IMR-90 (cell line): ENCODE results near the gene MGA. TPM values are rescaled to one million over a fixed set of nuclear protein-coding genes. Genes with fewer than 3 reads are reported as not detected.

ENCODE experiments used
- ATAC-seq: fragments of 200-7000 bp; cut with Tn5 transposase; 2 replicates; pipeline ENCODE4 v1.9.1; 2020; ENCODE audit warnings: low read depth, mild to moderate bottlenecking, moderate library complexity
- BruUV-seq: library from RNA; stranded (reverse); fragments of 400-500 nt; replicated peaks from 2 replicates; lab custom pipeline; 2021; lab: Mats Ljungman, UMichigan
- CTCF ChIA-PET: fragments of 300-600 bp; formaldehyde crosslinking; extraction: SDS; loops from one replicate; lab custom pipeline; 2021; ENCODE audit warnings: antibody characterized with exemption; lab: Yijun Ruan, JAX
- POLR2A ChIA-PET: fragments of 300-600 bp; sonication (Branson Sonifier 250); formaldehyde crosslinking; loops from one replicate; lab custom pipeline; 2022; ENCODE audit warnings: antibody characterized with exemption; ENCODE audit not compliant: unreplicated experiment; lab: Charles Lee
- DNase-seq: peaks from one replicate; pipeline ENCODE4 v3.0.0; 2013
- H2AFZ ChIP-seq: replicated peaks from 2 replicates; pipeline ENCODE3; 2013; ENCODE audit warnings: low read length, mild to moderate bottlenecking; ENCODE audit not compliant: poor library complexity
- H2AK5ac ChIP-seq: 2 replicates; pipeline ENCODE4 v1.6.1; 2013; ENCODE audit warnings: low read depth, low read length, inconsistent platforms
- H2AK9ac ChIP-seq: replicated peaks from 2 replicates; pipeline ENCODE3; 2013; ENCODE audit warnings: mild to moderate bottlenecking, low read depth, low read length, moderate library complexity; ENCODE audit not compliant: poor library complexity
- H2BK120ac ChIP-seq: 2 replicates; pipeline ENCODE4 v1.6.1; 2013; ENCODE audit warnings: low read depth, low read length, inconsistent platforms
- H2BK15ac ChIP-seq: 3 replicates; pipeline ENCODE4 v1.6.1; 2013; ENCODE audit warnings: low read depth, low read length, inconsistent platforms
- H2BK20ac ChIP-seq: 2 replicates; pipeline ENCODE4 v1.6.1; 2013; ENCODE audit warnings: low read depth, mild to moderate bottlenecking, inconsistent platforms, low read length, moderate library complexity
- H2BK5ac ChIP-seq: 2 replicates; pipeline ENCODE4 v1.6.1; 2013; ENCODE audit warnings: mild to moderate bottlenecking, low read depth, low read length, inconsistent platforms; ENCODE audit not compliant: poor library complexity, severe bottlenecking
- H3K14ac ChIP-seq: replicated peaks from 2 replicates; pipeline ENCODE4 v1.6.1; 2013; ENCODE audit warnings: low read depth, low read length, inconsistent platforms
- H3K18ac ChIP-seq: 2 replicates; pipeline ENCODE4 v1.6.1; 2013; ENCODE audit warnings: low read depth, low read length, control low read depth
- H3K23ac ChIP-seq: 2 replicates; pipeline ENCODE4 v1.6.1; 2013; ENCODE audit warnings: low read depth, low read length, inconsistent platforms
- H3K27ac ChIP-seq: 2 replicates; pipeline ENCODE4 v1.5.1; 2013; ENCODE audit warnings: mild to moderate bottlenecking, control low read depth, low read length; ENCODE audit not compliant: insufficient read depth
- H3K27me3 ChIP-seq: 2 replicates; pipeline ENCODE4 v1.6.1; 2013; ENCODE audit warnings: low read length; ENCODE audit not compliant: control insufficient read depth, insufficient read depth
- H3K36me3 ChIP-seq: 2 replicates; pipeline ENCODE4 v1.6.1; 2013; ENCODE audit warnings: low read length, mixed read lengths; ENCODE audit not compliant: control insufficient read depth, insufficient read depth
- H3K4ac ChIP-seq: 2 replicates; pipeline ENCODE4 v1.6.1; 2013; ENCODE audit warnings: low read depth, low read length, inconsistent platforms
- H3K4me1 ChIP-seq: 2 replicates; pipeline ENCODE4 v1.6.1; 2013; ENCODE audit warnings: low read length, mixed read lengths; ENCODE audit not compliant: control insufficient read depth, insufficient read depth
- H3K4me2 ChIP-seq: 2 replicates; pipeline ENCODE4 v1.6.1; 2013; ENCODE audit warnings: low read depth, mild to moderate bottlenecking, control low read depth, low read length, moderate library complexity
- H3K4me3 ChIP-seq: 2 replicates; pipeline ENCODE4 v1.5.1; 2013; ENCODE audit warnings: low read depth, mild to moderate bottlenecking, control low read depth, low read length, moderate library complexity; ENCODE audit not compliant: insufficient read depth
- H3K56ac ChIP-seq: 2 replicates; pipeline ENCODE4 v1.6.1; 2013; ENCODE audit warnings: low read length, inconsistent platforms; ENCODE audit not compliant: insufficient read depth; ENCODE audit errors: extremely low read depth
- H3K79me1 ChIP-seq, 2 experiments: 2 replicates each; pipeline ENCODE4 v1.6.1; 2013; ENCODE audit warnings: low read length in 2 of 2, inconsistent platforms in 1 of 2, low read depth in 1 of 2
- H3K9ac ChIP-seq: 2 replicates; pipeline ENCODE4 v1.6.1; 2013; ENCODE audit warnings: low read depth, low read length, control low read depth
- H3K9me1 ChIP-seq: 2 replicates; pipeline ENCODE4 v1.6.1; 2013; ENCODE audit warnings: low read length, inconsistent platforms; ENCODE audit not compliant: insufficient read depth
- H3K9me3 ChIP-seq: 2 replicates; pipeline ENCODE4 v1.6.1; 2013; ENCODE audit warnings: low read length; ENCODE audit not compliant: control insufficient read depth, insufficient read depth
- H4K20me1 ChIP-seq: 2 replicates; pipeline ENCODE4 v1.6.1; 2013; ENCODE audit warnings: low read length, inconsistent platforms; ENCODE audit not compliant: insufficient read depth
- H4K5ac ChIP-seq: 2 replicates; pipeline ENCODE4 v1.6.1; 2013; ENCODE audit warnings: mild to moderate bottlenecking, low read depth, low read length, control low read depth
- H4K8ac ChIP-seq, 2 experiments: 2 replicates each; pipeline ENCODE4 v1.6.1; 2013; ENCODE audit warnings: low read depth in 2 of 2, low read length in 2 of 2, control low read depth in 1 of 2, inconsistent platforms in 1 of 2
- H4K91ac ChIP-seq: 2 replicates; pipeline ENCODE4 v1.6.1; 2013; ENCODE audit warnings: low read depth, low read length, inconsistent platforms; ENCODE audit not compliant: insufficient read depth
- CEBPB ChIP-seq: IDR thresholded peaks from 2 replicates; pipeline ENCODE4 v1.6.1; 2012; ENCODE audit warnings: low read depth, low read length, improper control_type of control experiment
- CHD1 ChIP-seq: IDR thresholded peaks from 2 replicates; pipeline ENCODE4 v1.6.1; 2012; ENCODE audit warnings: low read depth, low read length, improper control_type of control experiment
- FOS ChIP-seq: fragments of 150-350 bp; IDR thresholded peaks from 2 replicates; pipeline ENCODE4 v1.6.1; 2016; ENCODE audit warnings: low read depth, low read length
- MAFK ChIP-seq: IDR thresholded peaks from 2 replicates; pipeline ENCODE4 v1.6.1; 2012; ENCODE audit warnings: low read depth, low read length, improper control_type of control experiment
- MAZ ChIP-seq: IDR thresholded peaks from 2 replicates; pipeline ENCODE4 v1.6.1; 2012; ENCODE audit warnings: low read depth, mild to moderate bottlenecking, low read length, improper control_type of control experiment, moderate library complexity, borderline replicate concordance
- NFE2L2 ChIP-seq: fragments of 150-350 bp; IDR thresholded peaks from 2 replicates; pipeline ENCODE4 v1.6.1; 2016; ENCODE audit warnings: low read depth, mild to moderate bottlenecking, low read length
- RAD21 ChIP-seq: IDR thresholded peaks from 2 replicates; pipeline ENCODE4 v1.6.1; 2012; ENCODE audit warnings: low read length, improper control_type of control experiment
- RCOR1 ChIP-seq: IDR thresholded peaks from 2 replicates; pipeline ENCODE4 v1.6.1; 2012; ENCODE audit warnings: mild to moderate bottlenecking, low read length, improper control_type of control experiment; ENCODE audit not compliant: insufficient replicate concordance
- WGBS, 2 experiments: methylation state at CpG; one replicate each; pipeline versions ENCODE4 v1.1.5 to v1.1.7; 2013; ENCODE audit warnings: missing lambda C conversion rate in 2 of 2; ENCODE audit not compliant: insufficient read length in 1 of 2; ENCODE audit errors: extremely low coverage in 2 of 2; 5-methylcytosine and 5-hydroxymethylcytosine counted together
- dilution Hi-C: fragments of 300-500 bp; cut with HindIII; formaldehyde crosslinking; loops from one replicate; pipeline ENCODE4 v1.14.3; 2018; ENCODE audit warnings: low sequenced_read_pairs; ENCODE audit not compliant: unreplicated experiment
- in situ Hi-C: fragments of 300-500 bp; cut with MboI; formaldehyde crosslinking; loops from 3 replicates; pipeline ENCODE4 v1.14.3; 2019; ENCODE audit warnings: low sequenced_read_pairs, inconsistent platforms, mixed read lengths
- intact Hi-C: fragments of 100-400 bp; cut with micrococcal nuclease; formaldehyde crosslinking; loops from 2 replicates; pipeline ENCODE4 v1.10.0; 2022
- polyA plus RNA-seq, 3 experiments: library from polyadenylated mRNA; depleted of rRNA; stranded (reverse); fragments of >200 nt; gene quantifications; 2 replicates each; pipeline ENCODE4 v1.2.3, GENCODE V29; 2012; ENCODE audit warnings: low replicate concordance in 1 of 3
- total RNA-seq: library from RNA; depleted of rRNA; stranded (reverse); fragments of >200 nt; gene quantifications from 2 replicates; pipeline ENCODE4 v1.2.3, GENCODE V29; 2012
- TF ChIP-seq, protein P1 (sequence below): fragments of 150-350 bp; IDR thresholded peaks from 2 replicates; pipeline ENCODE4 v1.6.1; 2016; ENCODE audit warnings: low read depth, mild to moderate bottlenecking, low read length, moderate library complexity, borderline replicate concordance

The MGA gene
- total and polyA plus RNA-seq, 2 of the 4 experiments (the other 2 are of a cell fraction) = 3.2 to 38.0 TPM

DNA sequence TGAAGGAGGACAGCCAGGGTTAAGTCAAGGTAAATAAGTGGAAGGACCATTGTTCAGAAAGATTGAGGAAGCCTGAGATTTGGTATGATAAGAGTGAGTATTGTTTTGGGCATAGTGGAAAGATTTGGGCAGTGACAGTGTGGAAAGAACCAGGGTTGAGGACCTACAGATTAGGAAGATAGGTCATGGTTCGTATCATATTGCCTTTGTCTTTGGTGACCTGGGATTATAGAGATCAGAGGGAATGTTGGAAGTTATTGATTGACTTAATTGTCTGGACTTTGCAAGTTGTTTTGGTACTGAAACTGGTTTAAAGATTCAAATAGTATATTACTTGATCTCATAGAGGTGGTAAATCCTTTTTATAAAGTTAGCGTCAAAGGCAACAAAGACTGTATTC lies 23.1 kb upstream of the MGA start:
- WGBS, 2 experiments = 90% methylated on average over 2 of the region's 2 CpGs; no CpG with 5 or more reads in 1 of the 2 experiments
- Histone ChIP-seq H3K79me1 (peaks cover 2 to 6% of the 10 kb centered on the region in 2 experiments; a peak in 2 of 4 replicates), H2BK5ac (no peak overlapping the region), H2AK9ac (no peak overlapping the region), H4K8ac (no peak overlapping the region), H3K4me2 (no peak overlapping the region), H3K9me1 (no peaks in the 10 kb centered on the region; the same call in 1 of the 2 replicates), H3K14ac (no peak overlapping the region), H3K18ac (no peak overlapping the region), H2BK120ac (no peak overlapping the region), H2AFZ (no peak overlapping the region), H3K23ac (no peak overlapping the region), H3K4ac (no peak overlapping the region), H2BK20ac (no peak overlapping the region), H3K56ac (no peak overlapping the region), H4K91ac (no peak overlapping the region), H3K36me3 (no peaks in the 10 kb centered on the region), H3K4me1 (no peaks in the 10 kb centered on the region), H3K9me3 (no peaks in the 10 kb centered on the region), H3K9ac (no peak overlapping the region), H3K4me3 (no peak overlapping the region), H3K27me3 (no peaks in the 10 kb centered on the region), H4K20me1 (no peaks in the 10 kb centered on the region), H2AK5ac (no peak overlapping the region), H2BK15ac (no peak overlapping the region), H4K5ac (no peak overlapping the region), H3K27ac (no peak overlapping the region)
- POLR2A ChIA-PET = no interaction called here
- BruUV-seq = no TSS peak
- TF ChIP-seq RCOR1 (no peak), CEBPB (no peak), FOS (no peak), NFE2L2 (no peak), MAZ (no peak), RAD21 (no peak), MAFK (no peak), CHD1 (no peak)
- TF ChIP-seq, protein P1, sequence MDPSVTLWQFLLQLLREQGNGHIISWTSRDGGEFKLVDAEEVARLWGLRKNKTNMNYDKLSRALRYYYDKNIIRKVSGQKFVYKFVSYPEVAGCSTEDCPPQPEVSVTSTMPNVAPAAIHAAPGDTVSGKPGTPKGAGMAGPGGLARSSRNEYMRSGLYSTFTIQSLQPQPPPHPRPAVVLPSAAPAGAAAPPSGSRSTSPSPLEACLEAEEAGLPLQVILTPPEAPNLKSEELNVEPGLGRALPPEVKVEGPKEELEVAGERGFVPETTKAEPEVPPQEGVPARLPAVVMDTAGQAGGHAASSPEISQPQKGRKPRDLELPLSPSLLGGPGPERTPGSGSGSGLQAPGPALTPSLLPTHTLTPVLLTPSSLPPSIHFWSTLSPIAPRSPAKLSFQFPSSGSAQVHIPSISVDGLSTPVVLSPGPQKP = no peak
- DNase-seq (no peak), ATAC-seq (no peak)
- in situ Hi-C loops = no loop called here
- dilution Hi-C loops = no loop called here
- CTCF ChIA-PET = no interaction called here
- intact Hi-C loops = no loop called here
